ENCODE results near the gene PHC2. TPM values are rescaled to one million over a fixed set of nuclear protein-coding genes. Genes with fewer than 3 reads are reported as not detected.
A peak's percentile ranks its signal among the peaks of the same experiment; 100 is the strongest.

PHC2 gene
- total and polyA plus RNA-seq, 9 of the 15 experiments (the other 6 are each of a cell fraction or from before 2014, with no cell fraction given): 3.1 to 67.6 (median 34.6) TPM

GRCh38 chr1:33319949-33320618 is 110.8 kb downstream of the PHC2 start:
- WGBS (ENCODE audit: insufficient coverage, low coverage, missing lambda C conversion rate): 11% methylated on average over 12 of the region's 12 CpGs
- Histone ChIP-seq H3K27me3 (ENCODE audit: control insufficient read depth in 2 of 2, insufficient read depth in 2 of 2, low read length in 2 of 2) (peaks cover 29 to 54% of the 10 kb centered on the region in 2 experiments), H2AFZ (ENCODE audit: low read depth, low read length) (no peak overlapping the region), H3K4me2 (ENCODE audit: insufficient read depth, low read length) (no peak overlapping the region), H3K79me2 (ENCODE audit: control insufficient read depth, insufficient read depth, low read length) (no peaks in the 10 kb centered on the region), H3K9me3 (replicated peaks; ENCODE audit: control insufficient read depth, insufficient read depth, low read depth, low read length) (no peaks in the 10 kb centered on the region), H4K20me1 (replicated peaks; ENCODE audit: control insufficient read depth, insufficient read depth, low read length) (peaks cover 12% of the 10 kb centered on the region), H3K4me3 (no peak overlapping the region), H3K4me1 (replicated peaks in 1 of 2; ENCODE audit: control insufficient read depth in 2 of 2, insufficient read depth in 2 of 2, low read length in 2 of 2) (no peaks in the 10 kb centered on the region), H3K9me1 (ENCODE audit: control insufficient read depth, insufficient read depth, low read length) (no peaks in the 10 kb centered on the region), H3K27ac (ENCODE audit: extremely low read depth, low read depth, low read length) (no peak overlapping the region), H3K36me3 (ENCODE audit: control insufficient read depth, insufficient read depth, low read length) (peaks cover 23% of the 10 kb centered on the region; the same call in 2 of the 3 replicates), H3K9ac (ENCODE audit: insufficient read depth in 1 of 2, low read depth in 2 of 2, low read length in 2 of 2) (0 out of 4 replicates have a peak overlapping the region, but pooled peaks of 1 of the 2 experiments have one; percentile 51)
- DNase-seq (ENCODE audit: extremely low read depth in 1 of 4, low spot score in 3 of 4) (no peak), ATAC-seq (peak; percentile 8; the same call in 2 of the 3 replicates), FAIRE-seq (no peak)
- ChIA-PET POLR2A (interaction anchor here (0.6 to 1.6 kb wide), 4 partner anchors 11 to 724 kb away, joined by 3 to 5 read pairs (median 4); no protein-coding TSS in a partner anchor), CTCF (ENCODE audit: low intra/inter-chr PET ratio) (no interaction called here)
- intact Hi-C loops (cut with micrococcal nuclease): no loop called here
- in situ Hi-C loops (cut with MboI): no loop called here
- BruUV-seq (replicated peaks): no TSS peak
- TF ChIP-seq ARID3A (IDR thresholded peaks at IDR 0.05; ENCODE audit: borderline replicate concordance, low read depth, low read length) (no peak), RFX5 (IDR thresholded peaks at IDR 0.05; ENCODE audit: low read depth, low read length) (no peak), MTA3 (IDR thresholded peaks at IDR 0.05; ENCODE audit: borderline replicate concordance) (no peak), ZFP91 (CRISPR knock-in tag; IDR thresholded peaks at IDR 0.05) (no peak), IRF2 (CRISPR knock-in tag; IDR thresholded peaks at IDR 0.05) (no peak), CREB1 (IDR thresholded peaks at IDR 0.05) (no peak), CREB1 (CRISPR knock-in tag; IDR thresholded peaks at IDR 0.05) (no peak), PHB2 (IDR thresholded peaks at IDR 0.05; ENCODE audit: low read depth) (no peak), JUN (IDR thresholded peaks at IDR 0.05; ENCODE audit: borderline replicate concordance, low read depth, low read length) (no peak), JUN (CRISPR knock-in tag; IDR thresholded peaks at IDR 0.05; ENCODE audit: borderline replicate concordance) (no peak), SMAD1 (IDR thresholded peaks at IDR 0.05; ENCODE audit: low read depth, low read length, partially characterized antibody) (no peak), SRSF3 (IDR thresholded peaks at IDR 0.05; ENCODE audit: insufficient read depth, low read length) (no peak), CAMTA2 (CRISPR knock-in tag; conservative IDR thresholded peaks at IDR 0.05) (no peak), KAT8 (IDR thresholded peaks at IDR 0.05; ENCODE audit: low read depth) (no peak), ZBTB8A (IDR thresholded peaks at IDR 0.05; ENCODE audit: partially characterized antibody) (no peak), ARID2 (IDR thresholded peaks at IDR 0.05) (no peak), ETV5 (CRISPR knock-in tag; IDR thresholded peaks at IDR 0.05; ENCODE audit: low read depth) (no peak), ZBTB12 (CRISPR knock-in tag; IDR thresholded peaks at IDR 0.05) (no peak), ZFX (CRISPR knock-in tag; IDR thresholded peaks at IDR 0.05) (no peak), STAG1 (CRISPR knock-in tag; IDR thresholded peaks at IDR 0.05; ENCODE audit: borderline replicate concordance) (no peak)

Measured in K562 (cell line).